ENCODE measurements around the gene KDM6A.

KDM6A gene

DNA sequence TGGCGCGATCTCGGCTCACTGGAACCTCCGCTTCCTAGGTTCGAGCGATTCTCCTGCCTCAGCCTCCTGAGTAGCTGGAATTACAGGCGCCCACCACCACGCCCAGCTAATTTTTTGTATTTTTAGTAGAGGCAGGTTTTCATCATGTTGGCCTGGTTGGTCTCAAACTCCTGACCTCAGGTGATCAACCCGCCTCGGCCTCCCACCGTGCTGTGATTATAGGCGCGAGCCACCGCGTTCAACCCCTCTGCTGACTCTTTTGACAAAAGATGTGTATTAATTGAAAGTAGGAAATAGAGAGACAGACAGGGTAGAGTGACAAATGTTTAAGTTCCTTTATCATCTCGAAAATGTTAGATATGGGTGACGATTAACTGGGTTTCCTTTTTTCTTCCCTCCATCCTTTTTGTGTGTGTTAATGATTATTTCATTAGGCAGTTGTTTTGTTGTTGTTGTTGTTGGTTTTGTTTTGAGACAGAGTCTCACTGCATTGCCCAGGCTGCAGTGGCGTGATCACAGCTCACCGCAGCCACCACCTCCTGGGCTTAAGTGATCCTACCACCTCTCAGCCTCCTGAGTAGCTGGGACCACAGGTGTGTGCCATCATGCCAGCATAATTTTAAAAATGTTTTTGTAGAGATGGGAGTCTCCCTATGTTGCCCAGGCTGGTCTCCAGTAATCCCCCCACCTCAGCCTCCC is 79.5 kb downstream of the KDM6A start:
- Histone ChIP-seq H3K4me3 (ENCODE audit: low read length in 2 of 2) (no peak overlapping the region), H3K36me3 (ENCODE audit: control insufficient read depth in 2 of 2, insufficient read depth in 2 of 2, low read length in 2 of 2) (no peaks in the 10 kb centered on the region), H3K27me3 (ENCODE audit: control insufficient read depth in 2 of 2, insufficient read depth in 2 of 2, low read length in 2 of 2) (no peaks in the 10 kb centered on the region), H3K27ac (ENCODE audit: low read depth in 2 of 2, low read length in 2 of 2) (no peak overlapping the region), H3K4me1 (ENCODE audit: control insufficient read depth in 2 of 2, insufficient read depth in 2 of 2, low read length in 2 of 2) (peaks cover 4 to 11% of the 10 kb centered on the region in 2 donors), H3K9ac (ENCODE audit: low read depth in 1 of 2, low read length in 2 of 2) (no peak overlapping the region), H3K9me3 (ENCODE audit: control insufficient read depth in 2 of 2, low read length in 2 of 2) (no peaks in the 10 kb centered on the region)

DNA sequence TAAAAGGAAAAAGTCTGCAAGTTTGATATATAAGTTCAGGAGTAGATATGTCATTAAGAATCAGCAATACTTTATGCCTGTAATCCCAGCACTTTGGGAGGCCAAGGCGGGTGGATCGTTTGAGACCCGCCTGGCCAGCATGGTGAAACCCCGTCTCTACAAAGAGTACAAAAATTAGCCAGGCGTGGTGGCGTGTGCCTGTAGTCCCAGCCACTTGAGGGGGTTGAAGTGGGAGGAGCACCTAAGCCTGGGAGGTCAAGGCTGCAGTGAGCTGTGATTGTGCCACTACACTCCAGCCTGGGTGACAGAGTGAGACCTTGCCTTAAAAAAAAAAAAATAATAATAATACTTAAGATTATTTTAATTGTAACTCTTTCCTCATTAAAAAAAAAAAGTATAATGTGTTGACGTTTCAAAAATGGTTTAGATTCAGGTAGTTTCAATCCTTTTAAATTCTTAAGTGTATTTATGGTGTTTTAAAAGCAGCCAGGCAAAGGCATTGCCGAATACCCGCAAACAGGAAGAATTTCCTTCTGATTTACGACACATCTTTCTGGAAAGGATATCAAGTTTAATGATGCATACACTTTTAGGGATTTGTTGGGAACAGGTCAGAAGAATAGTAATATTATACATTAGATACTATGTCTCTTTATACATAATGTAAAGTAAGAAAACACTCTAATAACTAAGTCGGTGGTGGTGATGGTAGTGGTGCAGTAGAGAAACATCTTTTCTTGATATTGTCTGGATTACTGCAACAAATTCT is 80.9 kb downstream of the KDM6A start:
- no peaks in the 10 kb centered on the region for H3K27me3 ChIP-seq (ENCODE audit: control insufficient read depth in 2 of 2, insufficient read depth in 2 of 2, low read length in 2 of 2)
- H3K4me1 ChIP-seq (ENCODE audit: control insufficient read depth in 2 of 2, insufficient read depth in 2 of 2, low read length in 2 of 2): peaks cover 4 to 11% of the 10 kb centered on the region in 2 donors
- H3K27ac ChIP-seq (ENCODE audit: low read depth in 2 of 2, low read length in 2 of 2): no peak overlapping the region
- no peaks in the 10 kb centered on the region for H3K36me3 ChIP-seq (ENCODE audit: control insufficient read depth in 2 of 2, insufficient read depth in 2 of 2, low read length in 2 of 2)
- no peak overlapping the region for H3K9ac ChIP-seq (ENCODE audit: low read depth in 1 of 2, low read length in 2 of 2)
- no peaks in the 10 kb centered on the region for H3K9me3 ChIP-seq (ENCODE audit: control insufficient read depth in 2 of 2, low read length in 2 of 2)
- H3K4me3 ChIP-seq (ENCODE audit: low read length in 2 of 2): no peak overlapping the region

DNA sequence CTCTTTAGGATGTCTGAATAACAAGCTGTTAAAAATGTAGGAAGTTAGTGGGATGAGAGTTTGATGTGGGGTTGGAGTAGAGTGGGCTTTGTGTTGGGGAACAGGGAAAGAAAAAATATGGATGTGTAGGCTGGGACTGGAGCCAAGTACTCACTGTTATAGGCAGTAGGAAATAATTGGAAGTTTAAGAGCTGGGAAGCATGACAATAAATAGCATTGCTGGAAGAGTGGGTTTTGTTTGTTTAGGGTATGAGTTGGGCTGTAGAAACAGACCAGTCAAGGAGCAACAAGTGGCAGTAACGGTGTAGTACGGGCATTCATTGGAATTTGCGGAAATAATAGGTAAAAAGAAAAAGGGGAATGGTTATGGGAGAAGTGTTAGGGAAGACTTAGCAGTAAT is 81.6 kb downstream of the KDM6A start:
- no peaks in the 10 kb centered on the region for H3K27me3 ChIP-seq (ENCODE audit: control insufficient read depth in 2 of 2, insufficient read depth in 2 of 2, low read length in 2 of 2)
- no peak overlapping the region for H3K27ac ChIP-seq (ENCODE audit: low read depth in 2 of 2, low read length in 2 of 2)
- no peaks in the 10 kb centered on the region for H3K9me3 ChIP-seq (ENCODE audit: control insufficient read depth in 2 of 2, low read length in 2 of 2)
- no peaks in the 10 kb centered on the region for H3K36me3 ChIP-seq (ENCODE audit: control insufficient read depth in 2 of 2, insufficient read depth in 2 of 2, low read length in 2 of 2)
- no peak overlapping the region for H3K4me3 ChIP-seq (ENCODE audit: low read length in 2 of 2)
- H3K9ac ChIP-seq (ENCODE audit: low read depth in 1 of 2, low read length in 2 of 2): no peak overlapping the region
- peaks cover 4 to 11% of the 10 kb centered on the region in 2 donors for H3K4me1 ChIP-seq (ENCODE audit: control insufficient read depth in 2 of 2, insufficient read depth in 2 of 2, low read length in 2 of 2)

DNA sequence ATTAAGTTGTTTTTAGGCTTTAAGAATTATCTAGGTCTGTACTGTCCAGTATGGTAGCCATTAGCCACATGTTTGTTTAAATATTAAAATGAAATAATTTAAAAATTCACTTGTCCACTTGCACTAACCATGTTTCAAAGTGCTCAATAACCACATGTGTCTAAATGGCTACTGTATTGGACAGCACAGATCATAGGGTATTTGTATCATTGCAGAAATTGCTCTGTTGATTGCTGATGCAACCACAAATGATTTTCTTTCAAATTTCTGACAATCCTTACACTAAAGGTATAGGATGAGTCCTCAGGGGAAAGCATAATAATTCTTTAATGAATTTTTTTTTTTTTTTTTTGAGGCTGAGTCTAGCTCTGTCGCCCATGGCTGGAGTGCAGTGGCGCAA is 84.9 kb downstream of the KDM6A start:
- Histone ChIP-seq H3K9ac (ENCODE audit: low read depth in 1 of 2, low read length in 2 of 2) (no peak overlapping the region), H3K4me3 (ENCODE audit: low read length in 2 of 2) (no peak overlapping the region), H3K27ac (ENCODE audit: low read depth in 2 of 2, low read length in 2 of 2) (no peak overlapping the region), H3K36me3 (ENCODE audit: control insufficient read depth in 2 of 2, insufficient read depth in 2 of 2, low read length in 2 of 2) (peaks cover 0 to 2% of the 10 kb centered on the region in 2 donors), H3K4me1 (ENCODE audit: control insufficient read depth in 2 of 2, insufficient read depth in 2 of 2, low read length in 2 of 2) (peaks cover 4 to 11% of the 10 kb centered on the region in 2 donors), H3K27me3 (ENCODE audit: control insufficient read depth in 2 of 2, insufficient read depth in 2 of 2, low read length in 2 of 2) (no peaks in the 10 kb centered on the region), H3K9me3 (ENCODE audit: control insufficient read depth in 2 of 2, low read length in 2 of 2) (no peaks in the 10 kb centered on the region)

DNA sequence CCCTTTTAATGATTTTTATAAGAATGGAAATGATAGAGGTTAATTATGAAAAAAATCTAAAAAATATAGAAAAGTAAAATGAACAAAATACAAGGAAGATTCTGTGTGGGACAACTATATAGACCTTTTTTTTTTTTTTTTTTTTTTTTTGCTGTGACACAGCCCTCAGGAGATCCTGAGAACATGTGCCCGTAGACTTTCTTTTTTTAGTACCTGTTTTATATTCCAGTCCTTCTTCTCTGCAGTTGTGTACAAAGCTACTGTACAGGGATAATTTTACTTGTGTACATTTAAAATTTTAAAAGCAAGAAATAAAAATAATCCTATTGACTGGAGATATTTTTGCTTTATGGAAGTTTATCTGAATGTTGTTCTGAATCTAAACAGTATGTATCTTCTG is 85.5 kb downstream of the KDM6A start:
- Histone ChIP-seq H3K27ac (ENCODE audit: low read depth in 2 of 2, low read length in 2 of 2) (no peak overlapping the region), H3K4me3 (ENCODE audit: low read length in 2 of 2) (no peak overlapping the region), H3K9ac (ENCODE audit: low read depth in 1 of 2, low read length in 2 of 2) (no peak overlapping the region), H3K9me3 (ENCODE audit: control insufficient read depth in 2 of 2, low read length in 2 of 2) (no peaks in the 10 kb centered on the region), H3K4me1 (ENCODE audit: control insufficient read depth in 2 of 2, insufficient read depth in 2 of 2, low read length in 2 of 2) (peaks cover 4 to 11% of the 10 kb centered on the region in 2 donors), H3K27me3 (ENCODE audit: control insufficient read depth in 2 of 2, insufficient read depth in 2 of 2, low read length in 2 of 2) (no peaks in the 10 kb centered on the region), H3K36me3 (ENCODE audit: control insufficient read depth in 2 of 2, insufficient read depth in 2 of 2, low read length in 2 of 2) (peaks cover 0 to 5% of the 10 kb centered on the region in 2 donors)

DNA sequence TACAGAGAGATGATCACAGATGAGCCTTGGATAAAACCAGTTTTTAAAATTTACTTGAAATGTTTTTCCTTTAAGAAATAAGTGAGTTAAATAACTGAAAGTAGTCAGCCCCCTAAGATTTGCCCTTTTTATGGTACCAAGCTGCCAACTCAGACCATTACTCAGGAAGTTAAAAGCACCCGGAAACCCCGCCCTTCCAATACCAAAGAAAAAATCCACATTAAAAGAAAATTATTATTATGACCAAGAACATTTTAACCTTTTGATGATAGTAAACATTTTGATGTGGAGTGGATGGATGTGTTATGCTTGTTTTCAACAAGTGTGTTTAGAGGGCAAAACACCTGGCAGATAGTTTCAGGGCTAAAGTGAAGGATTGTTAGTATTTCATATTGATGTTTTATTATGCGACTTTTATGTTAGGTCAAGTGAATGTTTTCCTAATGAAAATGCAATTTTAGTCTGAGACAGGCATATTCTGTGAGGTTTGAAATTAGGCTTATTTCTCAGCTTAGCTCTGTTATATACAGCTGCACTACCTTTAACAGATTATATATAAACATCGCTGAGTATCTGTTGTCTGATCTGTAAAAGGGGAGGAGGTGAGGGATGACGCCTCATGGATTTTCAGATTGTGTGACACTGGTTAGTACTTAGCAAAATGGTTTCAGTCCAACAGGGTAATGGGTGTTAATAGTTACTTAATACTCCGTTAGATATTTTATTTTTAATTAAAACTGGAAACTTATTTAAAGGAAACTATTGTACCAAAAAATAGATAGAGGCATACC is 89.0 kb downstream of the KDM6A start:
- Histone ChIP-seq H3K27ac (ENCODE audit: low read depth in 2 of 2, low read length in 2 of 2) (no peak overlapping the region), H3K36me3 (ENCODE audit: control insufficient read depth in 2 of 2, insufficient read depth in 2 of 2, low read length in 2 of 2) (peaks cover 0 to 7% of the 10 kb centered on the region in 2 donors), H3K4me3 (ENCODE audit: low read length in 2 of 2) (no peak overlapping the region), H3K4me1 (ENCODE audit: control insufficient read depth in 2 of 2, insufficient read depth in 2 of 2, low read length in 2 of 2) (peaks cover 0 to 8% of the 10 kb centered on the region in 2 donors), H3K9ac (ENCODE audit: low read depth in 1 of 2, low read length in 2 of 2) (no peak overlapping the region), H3K9me3 (ENCODE audit: control insufficient read depth in 2 of 2, low read length in 2 of 2) (no peaks in the 10 kb centered on the region), H3K27me3 (ENCODE audit: control insufficient read depth in 2 of 2, insufficient read depth in 2 of 2, low read length in 2 of 2) (no peaks in the 10 kb centered on the region)

DNA sequence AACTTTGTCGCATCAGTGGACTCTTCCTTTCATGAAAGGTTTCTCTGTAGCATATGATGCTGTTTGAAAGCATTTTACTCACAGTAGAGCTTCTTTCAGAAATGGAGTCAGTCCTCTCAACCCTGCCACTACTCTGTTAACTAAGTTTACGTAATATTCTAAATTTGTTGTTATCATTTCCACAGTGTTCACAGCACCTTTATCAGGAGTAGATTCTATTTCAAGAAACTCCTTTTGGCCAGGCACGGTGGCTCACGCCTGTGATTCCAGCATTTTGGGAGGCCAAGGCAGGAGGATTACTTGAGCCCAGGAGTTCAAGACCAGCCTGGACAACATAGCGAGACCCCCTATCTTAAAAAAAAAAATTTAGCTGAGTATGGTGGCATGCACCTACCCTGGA is 90.0 kb downstream of the KDM6A start:
- Histone ChIP-seq H3K9me3 (ENCODE audit: control insufficient read depth in 2 of 2, low read length in 2 of 2) (no peaks in the 10 kb centered on the region), H3K9ac (ENCODE audit: low read depth in 1 of 2, low read length in 2 of 2) (no peak overlapping the region), H3K27me3 (ENCODE audit: control insufficient read depth in 2 of 2, insufficient read depth in 2 of 2, low read length in 2 of 2) (no peaks in the 10 kb centered on the region), H3K4me1 (ENCODE audit: control insufficient read depth in 2 of 2, insufficient read depth in 2 of 2, low read length in 2 of 2) (peaks cover 0 to 11% of the 10 kb centered on the region in 2 donors), H3K4me3 (ENCODE audit: low read length in 2 of 2) (no peak overlapping the region), H3K36me3 (ENCODE audit: control insufficient read depth in 2 of 2, insufficient read depth in 2 of 2, low read length in 2 of 2) (peaks cover 0 to 7% of the 10 kb centered on the region in 2 donors), H3K27ac (ENCODE audit: low read depth in 2 of 2, low read length in 2 of 2) (no peak overlapping the region)

DNA sequence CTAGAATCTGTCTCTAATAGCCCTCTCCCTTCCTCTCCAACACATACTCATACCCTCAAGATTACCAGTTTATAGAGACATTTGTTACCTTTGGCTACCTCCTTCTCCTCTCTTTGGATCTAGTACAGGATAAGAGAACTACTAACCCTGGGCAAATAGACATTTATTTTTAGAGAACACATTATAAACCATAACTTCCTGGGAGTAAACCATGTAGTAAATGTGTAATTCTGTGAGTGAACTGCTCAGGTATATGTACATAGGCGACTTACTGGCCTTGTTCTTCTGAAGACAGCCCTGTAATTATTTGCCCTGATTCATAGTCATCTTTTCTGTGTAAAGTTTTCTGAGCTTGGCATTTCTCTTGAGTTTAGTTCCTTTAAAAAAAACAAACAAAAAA is 94.2 kb downstream of the KDM6A start:
- Histone ChIP-seq H3K4me1 (ENCODE audit: control insufficient read depth in 2 of 2, insufficient read depth in 2 of 2, low read length in 2 of 2) (peaks cover 0 to 11% of the 10 kb centered on the region in 2 donors), H3K9me3 (ENCODE audit: control insufficient read depth in 2 of 2, low read length in 2 of 2) (no peaks in the 10 kb centered on the region), H3K36me3 (ENCODE audit: control insufficient read depth in 2 of 2, insufficient read depth in 2 of 2, low read length in 2 of 2) (peaks cover 0 to 7% of the 10 kb centered on the region in 2 donors), H3K27ac (ENCODE audit: low read depth in 2 of 2, low read length in 2 of 2) (no peak overlapping the region), H3K4me3 (ENCODE audit: low read length in 2 of 2) (no peak overlapping the region), H3K9ac (ENCODE audit: low read depth in 1 of 2, low read length in 2 of 2) (no peak overlapping the region), H3K27me3 (ENCODE audit: control insufficient read depth in 2 of 2, insufficient read depth in 2 of 2, low read length in 2 of 2) (no peaks in the 10 kb centered on the region)

DNA sequence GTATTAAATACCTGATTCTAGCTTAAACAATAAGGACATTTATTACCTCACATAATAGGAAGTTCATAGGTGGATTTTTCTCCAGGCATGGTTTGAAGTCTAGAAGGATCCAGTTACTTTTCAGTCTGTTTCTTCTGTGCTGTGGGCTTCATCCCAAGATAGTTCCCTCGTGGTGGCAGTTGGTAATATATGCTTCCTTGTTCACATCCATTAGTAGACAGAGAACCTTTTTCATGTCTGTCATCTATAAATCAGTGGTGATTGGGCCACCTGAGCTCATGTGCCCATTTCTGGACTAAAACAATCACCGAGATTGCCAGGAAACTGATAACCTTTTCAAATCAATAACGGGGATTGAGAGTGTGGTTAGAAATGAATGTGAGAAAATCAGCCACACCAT is 97.7 kb downstream of the KDM6A start:
- no peaks in the 10 kb centered on the region for H3K27me3 ChIP-seq (ENCODE audit: control insufficient read depth in 2 of 2, insufficient read depth in 2 of 2, low read length in 2 of 2)
- H3K36me3 ChIP-seq (ENCODE audit: control insufficient read depth in 2 of 2, insufficient read depth in 2 of 2, low read length in 2 of 2): peaks cover 0 to 2% of the 10 kb centered on the region in 2 donors
- peaks cover 5 to 9% of the 10 kb centered on the region in 2 donors for H3K4me1 ChIP-seq (ENCODE audit: control insufficient read depth in 2 of 2, insufficient read depth in 2 of 2, low read length in 2 of 2)
- no peaks in the 10 kb centered on the region for H3K9me3 ChIP-seq (ENCODE audit: control insufficient read depth in 2 of 2, low read length in 2 of 2)
- no peak overlapping the region for H3K4me3 ChIP-seq (ENCODE audit: low read length in 2 of 2)
- no peak overlapping the region for H3K9ac ChIP-seq (ENCODE audit: low read depth in 1 of 2, low read length in 2 of 2)
- H3K27ac ChIP-seq (ENCODE audit: low read depth in 2 of 2, low read length in 2 of 2): no peak overlapping the region

DNA sequence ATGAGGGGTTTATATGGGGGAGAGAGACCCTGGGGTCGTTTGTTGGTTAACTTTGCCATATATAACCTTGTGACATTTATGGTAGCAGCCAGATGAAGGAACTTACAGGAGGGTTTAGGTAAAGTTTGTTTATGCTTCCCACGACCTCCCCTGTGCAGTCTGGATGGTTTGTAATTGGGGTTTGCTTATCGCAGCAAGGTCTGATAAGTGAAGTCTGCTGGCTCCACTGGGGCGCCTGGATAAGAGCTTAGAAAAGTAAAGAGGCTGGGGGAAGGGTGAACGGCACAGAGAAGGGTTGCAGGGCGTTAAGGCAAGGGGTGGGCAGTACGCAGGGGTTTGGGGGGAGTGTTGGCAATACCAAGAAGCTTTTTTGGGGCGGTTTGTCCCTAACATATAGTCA is 98.7 kb downstream of the KDM6A start:
- no peak overlapping the region for H3K4me3 ChIP-seq (ENCODE audit: low read length in 2 of 2)
- H3K27me3 ChIP-seq (ENCODE audit: control insufficient read depth in 2 of 2, insufficient read depth in 2 of 2, low read length in 2 of 2): no peaks in the 10 kb centered on the region
- no peaks in the 10 kb centered on the region for H3K9me3 ChIP-seq (ENCODE audit: control insufficient read depth in 2 of 2, low read length in 2 of 2)
- peaks cover 0 to 2% of the 10 kb centered on the region in 2 donors for H3K36me3 ChIP-seq (ENCODE audit: control insufficient read depth in 2 of 2, insufficient read depth in 2 of 2, low read length in 2 of 2)
- no peak overlapping the region for H3K27ac ChIP-seq (ENCODE audit: low read depth in 2 of 2, low read length in 2 of 2)
- H3K9ac ChIP-seq (ENCODE audit: low read depth in 1 of 2, low read length in 2 of 2): no peak overlapping the region
- peaks cover 6 to 8% of the 10 kb centered on the region in 2 donors for H3K4me1 ChIP-seq (ENCODE audit: control insufficient read depth in 2 of 2, insufficient read depth in 2 of 2, low read length in 2 of 2)

Measured in mucosa of rectum (tissue), 2 donors.